NCI-H2171 (cell line): ENCODE results near the gene SNRNP200.

Experiments
- DNase-seq: peaks from one replicate; lab custom pipeline; 2025; lab: John Stamatoyannopoulos, UW

SNRNP200 gene

DNA sequence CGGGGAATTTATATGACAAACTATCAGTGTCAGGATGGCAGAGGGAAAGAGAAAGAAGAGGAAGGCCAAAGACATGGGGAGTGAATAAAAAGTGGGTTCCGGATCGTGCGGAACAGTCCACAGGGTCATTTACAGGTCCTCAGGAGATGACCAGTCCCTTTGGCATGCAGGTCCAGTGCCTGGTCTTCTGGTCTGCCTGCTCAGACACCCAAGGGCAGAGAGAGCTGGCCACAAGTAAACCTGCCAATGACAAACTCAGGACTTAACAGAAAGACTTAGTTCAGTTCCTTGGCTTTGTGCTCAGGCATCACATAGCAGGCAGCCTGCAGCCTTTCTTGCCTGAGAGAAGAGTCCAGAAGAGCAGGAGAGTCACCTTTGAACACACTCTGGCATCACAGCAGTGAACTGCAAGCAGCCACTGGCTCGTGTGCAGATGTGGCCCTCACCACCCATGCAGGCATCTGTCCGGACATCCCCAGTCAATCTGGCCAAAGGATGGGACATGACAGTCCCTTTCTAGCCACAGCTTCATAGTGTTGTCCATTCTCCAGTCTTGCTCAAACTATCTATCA lies 53.5 kb downstream of the SNRNP200 start:
- DNase-seq = no peak

DNA sequence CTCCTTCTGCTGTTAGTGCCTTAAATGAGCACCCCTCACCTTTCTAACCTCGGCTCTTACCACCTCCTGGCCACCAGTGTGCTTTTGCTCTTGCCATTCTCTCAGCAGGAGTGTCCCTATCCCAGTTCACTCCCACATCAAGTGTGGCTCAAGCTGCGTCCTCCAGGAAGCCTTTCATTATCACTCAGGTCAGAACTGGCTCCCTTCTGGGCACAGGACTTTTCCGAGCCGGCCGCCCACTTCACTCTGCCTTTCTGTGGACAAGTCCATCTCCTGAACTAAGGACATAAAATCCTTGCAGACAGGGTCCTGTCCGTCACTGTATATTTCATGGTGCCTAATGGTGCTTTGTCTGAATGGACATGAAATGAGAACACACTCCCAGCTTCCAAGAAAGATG lies 55.2 kb downstream of the SNRNP200 start:
- no peak for DNase-seq

DNA sequence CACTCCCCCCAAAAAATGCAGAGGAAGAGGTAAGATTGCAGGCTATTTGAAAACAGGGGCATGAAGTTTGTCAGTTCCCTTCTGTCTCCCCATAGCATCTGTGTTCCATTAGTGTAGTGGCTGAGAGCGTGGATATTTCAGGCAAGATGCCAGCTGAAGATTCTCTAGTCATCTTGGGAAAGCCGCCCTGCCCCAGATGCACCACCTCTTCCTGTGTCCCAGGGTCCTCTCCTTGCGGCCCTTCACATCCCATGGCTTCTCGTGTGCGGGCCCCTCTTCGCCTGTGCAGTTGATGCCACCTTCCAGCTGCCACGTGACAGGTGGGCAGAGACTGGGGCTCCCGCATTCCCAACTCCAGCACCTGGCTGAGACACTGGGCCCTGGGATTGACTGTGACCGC lies 55.7 kb downstream of the SNRNP200 start:
- no peak for DNase-seq

DNA sequence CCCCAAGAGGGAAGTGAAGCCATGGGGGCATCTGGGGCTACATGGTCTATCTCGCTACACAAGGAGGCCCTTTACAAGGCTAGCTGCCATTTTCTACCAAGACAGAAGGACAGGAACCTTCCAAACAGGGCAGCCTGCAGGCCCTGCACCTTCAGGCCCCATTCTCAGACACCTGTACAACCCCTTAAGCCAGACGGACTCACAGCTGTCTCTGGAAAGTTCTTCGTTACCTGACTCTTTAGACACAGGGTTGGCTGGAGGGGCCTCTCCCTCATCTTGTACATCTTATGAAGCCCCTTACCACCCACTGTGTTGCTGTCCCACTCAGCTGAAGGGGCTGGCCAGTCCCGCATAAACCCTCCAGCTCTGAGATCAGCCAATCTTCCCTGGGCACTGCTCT lies 56.7 kb downstream of the SNRNP200 start:
- no peak for DNase-seq

DNA sequence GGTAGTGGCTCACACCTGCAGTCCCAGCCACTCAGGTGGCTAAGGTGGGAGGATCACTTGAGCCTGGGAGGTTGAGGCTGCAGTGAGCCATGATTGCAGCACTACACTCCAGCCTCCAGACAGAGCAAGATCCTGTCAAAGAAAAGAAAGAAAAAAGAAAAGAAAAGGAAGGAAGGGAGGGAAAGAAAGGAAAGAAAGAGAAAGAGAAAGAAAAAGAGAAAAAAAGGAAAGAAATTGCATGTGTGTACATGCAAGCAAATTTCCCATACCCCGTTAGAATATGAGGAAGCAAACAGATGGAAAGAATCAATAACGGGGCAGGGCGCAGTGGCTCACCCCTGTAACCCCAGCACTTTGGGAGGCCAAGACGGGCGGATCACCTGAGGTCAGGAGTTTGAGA lies 57.5 kb downstream of the SNRNP200 start:
- DNase-seq = no peak

DNA sequence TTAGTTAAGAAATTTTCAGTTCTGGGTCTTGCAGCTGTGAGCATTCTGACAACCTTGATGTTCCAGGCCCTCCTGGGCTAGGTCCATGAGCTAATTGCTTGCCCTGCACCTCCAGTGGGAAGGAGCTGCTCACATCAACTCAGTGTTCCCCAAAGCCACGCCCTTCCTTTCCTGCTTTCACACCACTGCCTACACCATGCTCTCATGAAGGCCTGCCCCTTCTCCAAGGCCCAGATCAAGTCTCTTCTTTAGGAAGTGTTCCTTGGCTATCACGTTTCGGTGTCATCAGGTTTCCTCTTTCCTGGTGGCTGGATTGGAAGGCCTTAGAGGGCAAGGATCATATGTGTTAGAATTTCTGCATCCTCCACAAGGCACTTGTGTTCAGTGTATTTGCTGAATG lies 58.3 kb downstream of the SNRNP200 start:
- DNase-seq = no peak

DNA sequence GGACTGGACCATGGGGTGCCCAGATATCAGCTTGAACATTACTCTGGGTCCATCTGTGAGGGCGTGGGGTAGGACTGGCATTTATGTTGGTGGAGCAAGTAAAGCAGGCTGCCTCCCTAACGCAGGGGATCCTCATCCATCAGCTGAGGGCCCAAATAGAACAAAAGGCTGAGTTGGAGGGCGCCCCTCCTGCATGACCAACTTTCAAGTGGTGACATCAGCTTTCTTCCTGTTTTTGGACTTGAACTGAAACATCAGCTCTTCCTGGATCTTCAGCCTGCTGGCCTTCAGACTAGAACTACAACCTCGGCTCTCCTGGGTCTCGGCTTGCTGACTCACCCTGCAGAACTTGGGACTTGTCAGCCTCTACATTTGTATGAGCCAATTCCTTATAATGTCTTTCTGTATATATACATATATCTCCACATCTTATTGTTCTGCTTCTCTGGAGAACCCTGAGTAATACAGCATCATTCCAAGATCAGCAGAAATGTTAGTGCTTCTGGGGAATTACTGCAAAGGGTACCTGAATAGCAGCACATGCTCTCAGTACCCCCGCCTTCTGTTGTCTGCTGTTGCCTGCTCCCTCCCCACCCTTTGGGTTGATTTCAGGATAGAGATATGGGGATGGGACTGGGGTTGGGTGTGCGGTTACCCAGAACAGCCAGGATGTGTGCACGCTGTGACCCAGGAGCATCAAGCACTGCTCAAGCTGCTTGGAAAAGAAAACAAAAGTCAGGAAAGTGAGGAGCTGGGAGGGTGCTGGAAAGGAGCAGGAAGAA lies 59.5 kb downstream of the SNRNP200 start:
- no peak for DNase-seq

DNA sequence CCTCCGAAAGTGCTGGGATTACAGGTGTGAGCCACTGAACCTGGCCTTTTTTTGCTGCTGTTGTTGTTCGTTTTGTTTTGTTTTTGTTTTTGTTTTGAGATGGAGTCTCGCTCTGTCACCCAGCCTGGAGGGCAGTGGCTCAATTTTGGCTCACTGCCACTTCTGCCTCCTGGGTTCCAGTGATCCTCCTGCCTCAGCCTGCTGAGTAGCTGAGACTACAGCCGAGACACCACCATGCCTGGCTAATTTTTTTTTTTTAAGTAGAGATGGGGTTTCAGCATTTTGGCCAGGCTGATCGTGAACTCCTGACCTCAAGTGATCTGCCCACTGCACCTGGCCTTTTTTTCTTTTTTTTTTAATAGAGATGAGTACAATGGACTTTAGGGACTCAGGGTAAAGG lies 61.5 kb downstream of the SNRNP200 start:
- DNase-seq = no peak

DNA sequence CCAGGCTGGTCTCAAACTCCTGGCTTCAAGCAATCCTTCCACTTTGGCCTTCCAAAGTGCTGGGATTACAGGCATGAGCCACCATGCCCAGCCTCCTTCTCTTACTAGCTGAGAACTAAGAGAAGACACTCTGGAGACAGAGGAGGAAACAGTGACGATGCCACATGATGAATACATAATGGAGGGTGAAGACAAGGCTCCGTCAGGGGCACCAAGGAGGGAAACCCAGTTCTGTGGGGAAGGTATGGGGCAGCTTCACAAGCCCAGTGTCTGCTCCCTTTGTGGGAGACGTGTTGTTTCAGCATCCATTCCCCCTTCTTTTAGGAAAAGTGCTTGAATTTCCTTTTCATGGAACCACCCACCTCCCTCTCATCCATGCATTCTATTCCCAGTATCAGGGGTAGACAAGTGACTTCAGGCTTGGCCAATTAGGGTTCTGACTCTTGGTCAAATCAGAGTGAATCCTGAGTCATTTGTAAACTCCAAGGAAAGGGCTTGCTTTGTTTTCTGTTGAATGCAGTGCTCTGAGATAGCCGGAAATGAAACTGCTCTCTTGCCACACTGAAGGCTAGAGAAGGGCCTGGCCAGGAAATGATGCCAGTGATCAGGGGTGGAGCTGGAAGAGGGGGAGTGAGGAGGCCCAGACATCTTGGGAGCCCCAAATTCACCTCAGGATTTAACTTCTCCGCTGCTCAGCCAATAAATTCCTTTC lies 63.3 kb downstream of the SNRNP200 start:
- no peak for DNase-seq

DNA sequence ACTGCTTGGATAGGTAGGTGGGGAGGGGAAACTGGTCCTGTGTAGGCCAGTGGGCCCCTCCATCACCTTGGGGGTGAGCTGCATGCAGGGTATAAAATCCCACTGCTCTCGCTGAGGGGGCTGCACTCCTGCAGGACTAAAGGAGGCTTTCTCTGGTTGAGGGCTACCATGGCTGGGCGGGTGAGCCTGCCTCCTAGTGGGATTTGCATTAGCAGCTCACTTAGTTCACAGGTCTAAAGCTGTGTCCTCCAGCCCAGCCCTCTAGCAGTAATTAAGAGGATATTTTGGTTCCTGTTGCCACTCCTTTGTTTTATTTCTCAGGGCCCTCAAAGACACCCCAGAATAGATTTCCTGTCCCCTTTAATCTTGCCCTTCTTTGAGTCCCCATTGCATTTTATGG lies 64.1 kb downstream of the SNRNP200 start:
- DNase-seq = no peak

DNA sequence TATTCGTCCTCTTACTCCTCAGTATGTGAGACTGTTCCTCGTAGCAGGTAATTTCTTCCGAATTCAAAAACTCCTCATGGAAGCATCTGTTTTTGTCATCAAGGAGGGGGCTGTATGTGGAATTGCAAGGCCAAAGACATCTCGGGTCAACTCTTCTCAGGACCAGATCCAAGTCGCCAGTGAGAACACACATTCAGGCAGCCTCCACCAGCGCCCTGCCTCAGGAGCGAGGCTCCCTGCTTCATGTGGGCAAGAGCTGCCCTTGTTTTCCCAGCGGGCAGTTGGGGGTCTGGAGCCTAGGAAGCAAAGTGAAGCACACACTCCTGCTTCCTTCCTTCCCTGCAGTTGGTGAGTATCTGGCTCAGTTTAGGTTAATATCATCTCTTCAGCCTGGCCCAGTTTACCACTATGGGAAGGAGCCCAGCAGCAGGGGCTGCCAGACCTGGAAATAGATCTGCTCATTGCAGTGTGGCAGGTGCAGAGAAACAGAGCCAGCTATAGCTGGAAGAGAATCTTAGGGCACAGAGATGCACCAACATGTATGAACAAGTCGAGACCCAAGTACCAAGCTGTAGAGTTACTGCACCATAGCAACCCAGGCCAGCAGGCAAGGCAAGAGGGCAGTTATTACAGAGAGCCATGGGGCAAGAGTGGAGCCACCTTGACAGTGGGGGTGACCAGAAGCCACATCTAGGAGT lies 64.9 kb downstream of the SNRNP200 start:
- peak; percentile 46 for DNase-seq

DNA sequence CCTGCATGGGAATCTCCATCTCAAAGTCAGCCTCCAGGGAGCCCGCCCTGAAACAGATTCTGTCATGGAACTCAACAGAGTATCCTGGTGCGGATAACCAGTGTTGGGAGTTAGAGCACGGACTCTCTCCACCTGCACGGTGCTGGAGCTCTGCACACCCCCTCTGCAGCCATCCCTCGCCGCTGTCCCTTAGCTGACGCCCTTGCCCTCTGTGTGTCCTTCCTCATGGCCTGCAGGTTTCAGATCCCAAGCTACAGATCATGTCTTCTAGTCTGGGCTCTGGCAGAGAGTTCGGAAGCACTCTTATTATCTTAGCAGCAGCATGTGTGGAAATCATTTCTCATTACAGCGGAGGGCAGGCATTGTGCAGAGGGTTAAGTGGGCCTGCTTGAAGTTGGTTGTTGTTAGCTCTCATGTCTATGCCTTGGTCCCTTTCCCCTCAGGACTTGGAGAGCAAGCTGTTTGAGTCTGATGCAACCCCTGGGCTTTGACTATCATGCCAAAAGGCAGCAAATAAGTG lies 65.5 kb downstream of the SNRNP200 start:
- no peak for DNase-seq

DNA sequence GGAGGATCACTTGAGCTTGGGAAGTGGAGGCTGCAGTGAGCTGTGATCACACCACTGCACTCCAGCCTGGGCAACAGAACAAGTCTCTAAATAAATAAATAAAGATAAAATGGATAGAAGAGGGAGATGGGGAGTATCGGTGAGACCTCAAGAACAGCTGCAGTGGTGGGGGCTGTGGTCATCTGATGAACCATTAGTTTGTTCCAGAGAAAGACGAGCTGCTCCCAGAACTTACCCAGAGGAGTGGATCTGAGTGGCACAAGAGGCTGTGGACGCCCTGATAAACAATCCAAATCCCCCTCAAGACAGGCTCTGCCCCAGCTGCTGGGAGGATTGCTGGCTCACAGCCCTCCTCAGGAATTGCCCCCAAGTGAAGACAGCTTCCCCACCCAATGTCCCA lies 66.3 kb downstream of the SNRNP200 start:
- no peak for DNase-seq

DNA sequence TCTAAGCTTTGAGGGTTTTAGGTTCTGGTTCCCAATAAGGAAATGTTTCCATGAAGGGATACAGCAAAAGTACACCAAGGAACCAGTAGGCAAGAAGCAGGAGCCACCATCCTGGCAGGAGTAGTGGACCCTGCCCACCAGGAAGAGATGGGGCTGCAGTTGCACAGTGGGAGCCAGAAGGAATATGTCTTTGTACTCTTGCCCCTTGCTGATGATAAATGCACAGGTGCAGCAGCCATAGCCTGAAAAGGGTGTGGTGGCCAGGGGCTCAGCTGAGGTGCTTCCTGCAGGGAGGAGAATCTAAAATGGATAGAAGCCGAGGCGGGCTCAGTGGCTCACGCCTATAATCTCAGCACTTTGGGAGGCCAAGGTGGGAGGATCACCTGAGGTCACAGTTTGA lies 67.1 kb downstream of the SNRNP200 start:
- DNase-seq = no peak

DNA sequence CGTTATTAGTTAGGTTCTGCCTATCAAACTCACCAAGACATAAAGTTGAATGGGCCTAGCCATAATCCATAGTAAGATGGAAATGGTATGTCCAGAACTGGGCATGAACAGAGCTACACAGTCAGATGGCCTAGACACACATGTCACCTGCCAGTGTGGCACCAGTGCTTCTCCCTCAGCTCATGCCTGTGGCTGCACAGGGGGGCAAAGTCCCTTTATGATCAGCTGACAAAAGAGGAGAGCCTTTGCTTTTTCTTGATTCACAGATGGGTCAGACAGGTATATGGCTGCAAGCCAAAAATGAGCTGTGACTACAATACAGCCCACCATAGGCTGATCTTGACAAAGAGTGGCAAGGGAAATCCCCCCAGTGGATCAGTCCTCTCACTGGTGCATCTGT lies 68.5 kb downstream of the SNRNP200 start:
- DNase-seq = no peak

DNA sequence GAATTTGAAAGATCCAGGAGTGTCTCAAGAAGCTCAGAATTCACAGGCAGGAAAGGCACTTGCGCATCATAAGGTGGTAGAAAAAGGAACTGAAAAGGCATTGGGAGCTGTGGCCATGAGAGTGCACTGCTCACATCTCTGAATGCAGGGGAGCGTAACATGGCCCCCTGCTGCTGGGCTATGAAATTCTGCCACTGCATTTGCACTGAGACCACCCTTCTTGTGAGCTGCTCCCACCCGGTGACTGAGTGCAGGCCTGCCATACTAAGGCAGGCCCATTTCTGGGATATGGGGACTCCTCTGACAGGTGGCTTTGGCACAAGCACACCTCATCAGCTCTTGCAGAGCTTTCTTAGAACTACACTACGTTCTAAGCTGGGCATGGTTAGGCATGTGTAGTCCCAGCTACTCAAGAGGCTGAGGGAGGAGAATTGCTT lies 71.4 kb downstream of the SNRNP200 start:
- no peak for DNase-seq

DNA sequence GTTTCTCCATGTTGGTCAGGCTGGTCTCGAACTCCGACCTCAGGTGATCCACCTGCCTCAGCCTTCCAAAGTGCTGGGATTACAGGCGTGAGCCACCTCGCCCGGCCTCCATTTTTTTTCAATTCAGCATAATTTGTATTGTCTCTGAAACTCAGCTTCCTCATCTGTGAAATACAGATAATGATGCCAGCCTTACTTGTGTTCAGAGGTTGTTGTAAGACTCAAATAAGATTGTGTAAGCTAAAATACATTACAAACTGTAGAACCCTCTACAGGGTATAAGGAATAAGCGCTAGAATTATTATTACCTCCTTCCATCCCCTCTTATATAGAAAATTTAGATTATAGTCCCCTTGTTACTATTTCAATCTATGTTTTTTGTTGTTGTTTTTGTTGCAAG lies 71.9 kb downstream of the SNRNP200 start:
- DNase-seq = no peak

DNA sequence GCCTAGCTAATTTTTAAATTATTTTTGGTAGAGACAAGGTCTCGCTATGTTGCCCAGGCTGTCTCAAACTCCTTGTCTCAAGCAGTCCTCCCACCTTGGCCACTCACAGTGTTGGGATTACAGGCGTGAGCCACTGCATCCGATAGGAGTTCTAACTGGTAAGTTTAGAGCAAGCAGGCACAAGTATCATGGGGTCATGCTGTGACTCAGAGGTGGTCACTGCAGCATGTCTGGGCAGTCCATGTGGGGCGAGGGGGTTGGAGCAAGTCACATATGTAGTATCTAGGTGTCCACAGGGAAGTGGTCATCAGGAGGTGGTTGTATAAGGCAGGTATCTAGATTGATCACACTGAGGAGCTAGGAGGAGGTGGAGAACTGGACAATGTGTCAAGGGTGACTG lies 74.0 kb downstream of the SNRNP200 start:
- DNase-seq = no peak

DNA sequence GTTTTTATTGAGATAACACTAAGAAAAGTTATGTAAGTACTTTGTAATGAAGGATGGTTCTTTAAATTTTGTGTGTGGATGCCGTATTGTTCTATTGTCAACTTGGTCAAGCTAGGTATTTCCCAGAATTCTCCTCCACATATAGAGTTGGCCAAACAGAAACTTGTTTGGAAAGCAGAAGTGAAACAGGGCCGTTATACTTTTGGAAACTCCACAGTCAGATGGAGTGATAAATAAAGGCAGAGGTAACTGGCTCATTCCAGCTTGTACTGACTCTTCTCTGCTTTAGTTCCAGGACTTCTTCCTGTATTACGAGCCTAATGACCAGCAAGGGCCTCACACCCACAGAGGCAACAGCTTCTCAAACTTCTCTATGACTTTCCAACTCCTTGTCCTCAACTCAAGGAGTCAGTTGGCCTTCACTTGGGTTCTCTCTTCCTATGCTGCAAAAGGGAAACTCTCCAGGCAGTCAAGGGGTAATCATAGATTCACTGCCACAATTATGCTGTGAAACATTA lies 80.3 kb downstream of the SNRNP200 start:
- DNase-seq = no peak
